ENCODE measurements around the gene SUSD4.

The SUSD4 gene

GRCh38 chr1:223250632-223251015 is 113.4 kb downstream of the SUSD4 start:
- no peak for DNase-seq (ENCODE audit: low read depth)

DNA sequence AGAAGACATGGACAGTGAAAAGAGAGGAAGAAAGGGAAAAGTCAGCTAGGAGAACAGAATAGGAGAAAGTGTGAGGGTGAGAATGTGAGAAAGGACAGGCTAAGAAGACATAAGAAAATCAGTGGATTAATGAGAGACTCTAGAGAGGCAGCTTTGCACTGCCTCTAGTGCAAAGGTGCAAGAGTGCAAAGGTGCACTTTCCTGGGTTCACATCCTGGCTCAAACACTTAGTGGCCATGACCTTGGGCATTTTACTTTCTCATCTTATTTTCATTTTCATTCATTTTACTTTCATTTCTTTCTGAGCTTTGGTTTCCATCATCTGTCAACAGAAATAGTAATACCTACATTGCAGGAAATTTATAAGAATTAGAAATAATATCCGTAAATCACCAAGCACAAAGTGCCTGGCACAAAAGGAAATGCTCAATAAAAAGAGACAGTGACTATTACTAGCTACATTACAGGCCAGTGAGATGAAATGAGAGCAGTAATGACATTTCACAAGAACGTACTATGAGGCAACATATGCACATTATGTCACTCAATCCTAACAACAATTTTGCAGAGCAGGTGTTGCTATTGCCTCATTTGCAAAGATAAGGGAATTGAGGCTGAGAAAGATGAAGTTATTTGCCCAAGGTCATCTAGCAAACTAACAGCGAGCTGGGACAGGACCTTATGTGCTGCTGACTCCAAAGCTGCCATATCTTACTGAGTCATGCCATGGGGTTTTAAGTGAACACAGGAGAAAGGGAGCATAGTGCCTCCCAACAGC is 113.9 kb downstream of the SUSD4 start:
- no peak for DNase-seq (ENCODE audit: low read depth)

DNA sequence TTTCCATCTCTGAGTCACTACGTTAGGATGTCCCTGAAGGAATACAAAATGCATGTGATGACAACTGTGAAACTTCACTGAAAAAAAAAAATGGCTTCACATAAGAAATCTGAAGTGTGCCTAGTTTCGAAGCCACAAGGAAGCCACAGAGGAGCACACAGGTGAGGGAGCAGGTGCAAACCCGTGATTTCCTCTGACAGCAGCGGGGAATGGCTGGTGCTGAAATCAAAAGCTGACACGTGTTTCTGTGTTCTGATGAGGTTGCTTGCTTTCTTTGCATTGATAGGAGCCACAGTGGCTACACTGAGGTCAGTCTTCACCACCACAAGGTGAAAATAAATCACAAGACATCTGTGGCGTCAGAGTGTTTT is 115.2 kb downstream of the SUSD4 start:
- no peak for DNase-seq (ENCODE audit: low read depth)

GRCh38 chr1:223248001-223248769 is 115.8 kb downstream of the SUSD4 start:
- DNase-seq (ENCODE audit: low read depth) = no peak

- DNase-seq (ENCODE audit: low read depth) = no peak
Measured at GRCh38 chr1:223246476-223247112, 117.4 kb downstream of the SUSD4 start.

GRCh38 chr1:223245983-223246382 is 118.0 kb downstream of the SUSD4 start:
- DNase-seq (ENCODE audit: low read depth) = no peak

- DNase-seq (ENCODE audit: low read depth) = no peak
Measured at GRCh38 chr1:223245411-223245810, 118.6 kb downstream of the SUSD4 start.

DNA sequence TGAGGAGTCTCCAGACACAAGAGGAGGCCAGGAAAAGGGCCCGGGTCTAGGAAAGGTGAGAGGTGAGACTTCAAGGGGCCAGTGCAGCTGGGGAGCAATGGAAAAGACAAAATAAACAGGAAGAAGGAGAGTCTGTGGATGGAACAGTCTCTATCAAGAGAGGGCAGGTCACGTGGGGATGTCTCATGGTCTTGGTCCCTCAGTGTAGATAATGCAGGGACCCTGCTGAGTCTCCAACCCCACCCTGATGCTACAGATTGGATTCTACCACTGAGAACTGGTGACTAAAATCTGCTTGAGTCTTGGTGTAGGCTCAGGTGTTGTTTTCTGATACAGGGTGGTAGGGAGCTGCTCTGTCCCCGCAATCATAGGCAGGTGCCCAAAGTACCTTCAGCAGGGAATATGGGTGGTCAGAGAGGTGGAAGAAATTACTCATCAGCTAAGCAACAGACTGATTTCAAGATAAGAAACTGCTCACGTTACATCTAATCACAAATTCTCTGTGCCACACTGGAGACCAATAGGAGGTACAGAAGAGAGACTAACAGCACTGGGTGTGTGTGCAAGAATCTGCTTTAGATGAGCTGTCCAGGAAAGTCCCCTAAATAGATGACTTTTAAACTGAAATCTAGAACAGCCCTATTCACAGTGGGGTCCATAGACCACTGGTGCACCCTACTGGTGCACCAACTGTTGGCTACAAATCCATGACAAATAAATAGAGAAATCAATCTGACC is 119.4 kb downstream of the SUSD4 start:
- no peak for DNase-seq (ENCODE audit: low read depth)

- DNase-seq (ENCODE audit: low read depth) = no peak
Measured at GRCh38 chr1:223243441-223244050, 120.4 kb downstream of the SUSD4 start.

- DNase-seq (ENCODE audit: low read depth) = no peak
Measured at GRCh38 chr1:223242971-223243370, 121.0 kb downstream of the SUSD4 start.

DNA sequence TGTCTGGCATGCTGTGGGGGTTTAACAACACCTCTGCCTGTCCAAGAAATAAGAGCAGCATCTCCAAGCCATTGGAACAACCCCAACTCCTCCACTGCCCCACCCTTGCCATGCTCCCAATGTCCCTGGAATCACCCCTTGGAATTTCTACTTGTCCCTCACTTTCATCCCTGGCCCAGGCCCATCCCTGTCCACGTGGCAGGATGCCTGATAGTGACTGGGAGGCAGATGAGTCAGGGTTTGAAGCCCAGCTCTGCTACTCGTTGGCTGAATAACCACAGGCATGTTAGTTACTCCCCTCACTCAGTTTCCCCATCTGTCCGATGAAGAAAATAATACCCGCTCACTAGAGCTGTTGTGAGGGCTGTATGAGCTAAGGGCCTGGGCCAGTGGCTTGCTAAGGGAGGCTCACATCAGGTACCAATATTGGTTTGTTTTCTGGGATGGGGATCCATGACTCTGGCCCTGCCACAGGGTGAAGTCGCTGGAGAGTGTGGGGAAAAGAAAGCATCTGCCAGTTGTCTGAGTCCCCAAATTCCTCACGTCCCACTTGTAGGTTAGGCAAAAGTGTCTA is 121.5 kb downstream of the SUSD4 start:
- no peak for DNase-seq (ENCODE audit: low read depth)

GRCh38 chr1:223240122-223240521 is 123.9 kb downstream of the SUSD4 start:
- no peak for DNase-seq (ENCODE audit: low read depth)

- DNase-seq (ENCODE audit: low read depth) = no peak
Measured at GRCh38 chr1:223235091-223235490, 128.9 kb downstream of the SUSD4 start.

- DNase-seq (ENCODE audit: low read depth) = no peak
Measured at GRCh38 chr1:223234534-223234933, 129.4 kb downstream of the SUSD4 start.

GRCh38 chr1:223234170-223234514 is 129.8 kb downstream of the SUSD4 start:
- no peak for DNase-seq (ENCODE audit: low read depth)

DNA sequence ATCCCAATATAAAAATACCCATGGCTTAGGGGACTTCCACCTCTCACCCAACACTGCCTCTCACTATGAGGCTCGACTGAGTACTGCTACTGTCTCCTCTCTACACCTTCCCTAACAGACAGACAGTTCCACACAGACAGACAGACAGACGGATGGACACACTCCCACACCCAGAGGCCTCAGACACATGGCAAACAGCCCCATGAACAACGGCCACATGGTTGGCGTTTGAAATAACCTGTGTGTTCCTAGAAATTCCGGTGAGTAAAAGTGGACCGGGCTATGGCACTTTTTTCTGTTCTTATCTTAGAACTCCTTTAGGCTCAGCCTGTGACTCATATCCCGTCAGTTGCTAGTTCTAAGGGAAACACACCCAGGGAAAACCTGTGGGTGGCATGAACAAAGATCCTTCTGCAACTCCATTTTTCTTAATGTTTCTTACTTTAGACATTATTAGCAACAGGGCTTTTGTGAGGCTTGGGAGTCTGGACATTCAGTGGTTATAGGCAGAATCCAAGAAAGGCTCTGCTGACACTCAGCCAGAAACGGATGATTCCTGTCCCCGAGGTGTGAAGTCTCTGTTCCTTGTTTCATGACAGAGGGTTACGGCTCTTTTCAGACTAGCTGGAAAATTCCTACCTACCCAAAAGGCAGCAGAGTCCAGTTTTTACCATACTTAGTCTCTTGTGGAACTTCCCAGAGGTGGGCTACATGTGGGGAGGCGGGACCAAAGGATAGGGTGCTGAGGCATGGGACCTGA is 130.4 kb downstream of the SUSD4 start:
- peak; percentile 6 for DNase-seq (ENCODE audit: low read depth)

GRCh38 chr1:223233019-223233409 is 131.0 kb downstream of the SUSD4 start:
- DNase-seq (ENCODE audit: low read depth) = no peak

DNA sequence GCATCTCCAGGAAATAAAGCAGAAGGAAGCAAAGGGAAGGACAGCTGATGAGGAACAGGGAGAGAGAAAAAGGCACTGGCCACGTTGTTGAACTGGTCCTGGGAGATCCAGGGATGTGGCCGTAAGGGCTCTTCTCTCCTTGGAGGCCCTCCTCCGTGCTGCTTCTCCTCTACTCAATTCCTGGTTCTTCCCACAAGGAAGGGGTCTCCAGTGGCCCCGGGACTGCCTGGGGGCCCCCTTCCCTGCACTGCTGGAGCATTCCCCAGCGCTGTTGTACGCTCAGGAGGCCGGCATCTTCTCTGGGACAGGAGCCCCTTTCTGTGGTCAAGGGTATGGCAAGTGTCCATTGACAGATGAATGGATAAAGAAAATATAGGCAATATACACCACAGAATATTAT is 132.4 kb downstream of the SUSD4 start:
- no peak for DNase-seq (ENCODE audit: low read depth)

DNA sequence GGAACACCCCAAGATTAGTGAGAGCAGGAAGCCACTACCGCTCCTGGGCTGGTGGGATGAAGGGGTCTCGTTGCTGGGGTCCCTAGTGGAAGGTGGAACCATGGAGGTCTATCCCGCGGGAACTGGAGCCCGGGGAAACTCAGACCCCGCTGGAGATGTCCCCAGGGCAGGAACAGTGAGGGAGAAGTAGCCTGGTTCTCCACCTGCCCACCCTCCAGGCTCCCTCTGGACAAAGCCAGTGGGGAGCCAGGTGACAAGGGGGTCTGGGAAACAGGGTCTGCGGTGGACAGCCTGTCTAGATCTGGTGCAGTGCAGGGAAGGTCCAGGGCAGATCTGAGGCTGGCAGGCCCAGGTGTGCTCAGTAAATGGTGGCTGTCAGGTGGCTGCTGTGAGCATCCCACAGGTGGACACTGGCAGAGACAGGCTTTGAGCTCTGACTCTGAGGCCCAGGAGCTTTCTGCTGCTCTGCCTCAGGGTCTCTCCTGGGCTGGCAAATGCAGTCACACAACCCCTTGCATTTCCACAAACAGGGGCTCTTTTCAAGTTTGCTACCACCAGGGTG is 132.9 kb downstream of the SUSD4 start:
- DNase-seq (ENCODE audit: low read depth) = no peak

DNA sequence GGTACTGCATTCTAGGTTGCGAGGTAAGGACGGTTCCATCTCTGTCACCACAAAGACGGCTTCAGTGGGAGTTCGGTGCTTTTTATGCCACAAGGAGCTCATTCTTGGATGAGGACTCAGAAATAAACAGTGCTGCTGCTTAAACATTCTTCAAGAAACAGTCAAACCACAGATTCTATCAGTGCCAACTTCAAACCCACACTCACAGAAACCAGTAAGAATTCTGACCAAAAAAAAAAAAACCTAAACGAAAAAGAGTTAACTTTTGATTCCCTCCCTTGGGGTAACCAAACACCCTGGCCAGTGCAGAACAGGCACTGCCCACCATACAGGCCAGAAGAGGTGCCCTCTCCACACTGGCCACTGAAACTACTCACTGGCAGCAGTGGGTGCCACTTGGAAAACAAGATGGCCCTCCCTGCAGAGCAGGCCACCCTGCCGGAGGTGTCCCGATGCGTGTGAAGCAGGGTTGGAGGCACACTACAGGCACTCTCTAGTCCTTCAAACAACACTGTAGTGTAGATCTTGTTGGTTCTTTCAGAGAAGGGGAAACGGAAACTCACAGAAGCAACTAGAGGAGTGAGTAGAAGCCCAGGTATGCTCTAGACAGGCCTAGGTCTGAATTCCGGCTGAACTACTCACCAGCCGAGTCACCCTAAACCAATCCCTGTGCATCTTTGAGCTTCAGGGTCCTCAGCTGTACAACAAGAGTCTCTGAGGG is 133.7 kb downstream of the SUSD4 start:
- peak; percentile 64 for DNase-seq (ENCODE audit: low read depth)
